HepG2 (cell line): ENCODE results near the gene ICAM5. TPM values are rescaled to one million over a fixed set of nuclear protein-coding genes. Genes with fewer than 3 reads are reported as not detected.
A peak's percentile ranks its signal among the peaks of the same experiment; 100 is the strongest.

Experiments used
- ATAC-seq: fragments of 200-7000 bp; cut with Tn5 transposase; 3 replicates; pipeline ENCODE4 v1.9.1; 2020; ENCODE audit warnings: mild to moderate bottlenecking, moderate library complexity
- BruUV-seq: library from RNA; stranded (reverse); fragments of 400-500 nt; replicated peaks from 2 replicates; lab custom pipeline; 2021; lab: Mats Ljungman, UMichigan
- CTCF ChIA-PET: fragments of 300-600 bp; formaldehyde crosslinking; extraction: SDS; loops from one replicate; lab custom pipeline; 2021; ENCODE audit warnings: low total read pairs, inconsistent platforms, low intra/inter-chr PET ratio; lab: Yijun Ruan, JAX
- POLR2A ChIA-PET: fragments of 350-600 bp; sonication (Branson Sonifier 250); formaldehyde crosslinking; loops from one replicate; lab custom pipeline; 2020; ENCODE audit warnings: antibody characterized with exemption, inconsistent platforms; lab: Yijun Ruan, JAX
- DNase-seq: peaks from one replicate; pipeline ENCODE4 v3.0.0-alpha.2; 2015; ENCODE audit warnings: low spot score
- FAIRE-seq: peaks from 3 replicates; lab custom pipeline; 2011; peaks lifted over from hg19 to GRCh38; lab: Jason Lieb, UNC
- H2AFZ ChIP-seq: one replicate; pipeline ENCODE4 v1.6.1; 2011; ENCODE audit warnings: low read length, inconsistent platforms
- H3K27ac ChIP-seq: fragments of 300-600 bp; 3 replicates; pipeline ENCODE4 v1.8.0; 2011; ENCODE audit warnings: mixed run types, mild to moderate bottlenecking, mixed read lengths, low read length, inconsistent platforms; ENCODE audit not compliant: insufficient read depth; ENCODE audit errors: extremely low read length
- H3K27me3 ChIP-seq, 2 experiments: fragments of 200-600 bp in 1 of 2; 2 replicates in 1 of 2; 3 replicates in 1 of 2; pipeline versions ENCODE4 v1.6.0 to v1.8.0; 2011; ENCODE audit warnings: low read length in 2 of 2, mild to moderate bottlenecking in 2 of 2, moderate library complexity in 2 of 2, inconsistent platforms in 1 of 2; ENCODE audit not compliant: insufficient read depth in 2 of 2, control insufficient read depth in 1 of 2
- H3K36me3 ChIP-seq, 2 experiments: fragments of 200-600 bp in 1 of 2; replicated peaks in 1 of 2; 2 replicates in 1 of 2; 3 replicates in 1 of 2; pipeline versions ENCODE4 v1.5.1 to v1.8.0; 2011; ENCODE audit warnings: low read length in 2 of 2, inconsistent platforms in 1 of 2; ENCODE audit not compliant: insufficient read depth in 2 of 2, control insufficient read depth in 1 of 2
- H3K4me1 ChIP-seq: 2 replicates; pipeline ENCODE4 v1.5.1; 2012; ENCODE audit warnings: low read length, inconsistent platforms; ENCODE audit not compliant: insufficient read depth
- H3K4me2 ChIP-seq: 2 replicates; pipeline ENCODE4 v1.6.0; 2011; ENCODE audit warnings: low read depth, low read length, inconsistent platforms
- H3K4me3 ChIP-seq, 3 experiments: fragments of 200-600 bp in 1 of 3; sonication (generic), shearing (Covaris generic) in 1 of 3; replicated peaks in 1 of 3; 2 replicates each; pipeline ENCODE4 v1.5.1; 2011 to 2016; ENCODE audit warnings: low read length in 3 of 3, inconsistent platforms in 2 of 3, low read depth in 2 of 3, mild to moderate bottlenecking in 2 of 3, control low read depth in 1 of 3, mixed read lengths in 1 of 3; ENCODE audit not compliant: insufficient read depth in 1 of 3
- H3K79me2 ChIP-seq: one replicate; pipeline ENCODE4 v1.6.1; 2011; ENCODE audit warnings: low read length, inconsistent platforms; ENCODE audit not compliant: insufficient read depth
- H3K9ac ChIP-seq: 2 replicates; pipeline ENCODE4 v1.6.0; 2011; ENCODE audit warnings: mild to moderate bottlenecking, low read depth, low read length, inconsistent platforms; ENCODE audit not compliant: insufficient read depth
- H3K9me3 ChIP-seq: 2 replicates; pipeline ENCODE4 v1.5.1; 2012; ENCODE audit warnings: mild to moderate bottlenecking, low read length
- H4K20me1 ChIP-seq: 2 replicates; pipeline ENCODE4 v1.6.0; 2011; ENCODE audit warnings: inconsistent platforms, mild to moderate bottlenecking, low read length, moderate library complexity; ENCODE audit not compliant: insufficient read depth
- ARID5B ChIP-seq: IDR thresholded peaks from 2 replicates; pipeline ENCODE4 v1.4.0; 2020; ENCODE audit warnings: mild to moderate bottlenecking, missing genetic modification reagents
- GABPA ChIP-seq, 2 experiments: IDR thresholded peaks; 2 replicates each; pipeline ENCODE4 v1.6.1; 2011 to 2016; ENCODE audit warnings: low read depth in 2 of 2, low read length in 1 of 2, missing biosample characterization in 1 of 2, missing genetic modification characterization in 1 of 2
- HMG20B ChIP-seq: conservative IDR thresholded peaks from 2 replicates; pipeline ENCODE4 v1.6.1; 2016; ENCODE audit warnings: missing genetic modification reagents, missing compliant biosample characterization
- MAFG ChIP-seq: sonication (generic); formaldehyde crosslinking; IDR thresholded peaks from 2 replicates; pipeline ENCODE4 v1.5.1; 2020; ENCODE audit warnings: mild to moderate bottlenecking, missing genetic modification reagents
- MTA1 ChIP-seq: sonication (generic); formaldehyde crosslinking; IDR thresholded peaks from 2 replicates; pipeline ENCODE4 v1.4.0; 2020; ENCODE audit warnings: missing genetic modification reagents, mild to moderate bottlenecking, borderline replicate concordance
- NR2F1 ChIP-seq, 2 experiments: fragments of 450-650 bp in 1 of 2; formaldehyde crosslinking in 1 of 2; IDR thresholded peaks; 2 replicates each; pipeline versions ENCODE4 v1.5.0 to v1.6.1; 2016 to 2020; ENCODE audit warnings: mild to moderate bottlenecking in 1 of 2, missing compliant biosample characterization in 1 of 2, missing genetic modification reagents in 1 of 2, moderate library complexity in 1 of 2
- ZBTB3 ChIP-seq: sonication (generic); formaldehyde crosslinking; IDR thresholded peaks from 2 replicates; pipeline ENCODE4 v1.4.0; 2020; ENCODE audit warnings: low read depth, mild to moderate bottlenecking, moderate library complexity, missing genetic modification reagents, borderline replicate concordance
- ZBTB49 ChIP-seq: sonication (generic); formaldehyde crosslinking; IDR thresholded peaks from 2 replicates; pipeline ENCODE4 v1.4.0; 2020; ENCODE audit warnings: missing genetic modification reagents, borderline replicate concordance
- ZNF124 ChIP-seq: sonication (generic); formaldehyde crosslinking; IDR thresholded peaks from 2 replicates; pipeline ENCODE4 v1.4.0; 2020; ENCODE audit warnings: missing genetic modification reagents
- WGBS: methylation state at CpG from one replicate; pipeline ENCODE4 v1.1.6; 2017; ENCODE audit warnings: low lambda C conversion rate; 5-methylcytosine and 5-hydroxymethylcytosine counted together
- in situ Hi-C: cut with HindIII; loops from 2 replicates; pipeline ENCODE4 v1.10.0; 2017; ENCODE audit warnings: low pct_unique_long_range_greater_than_20kb; ENCODE audit not compliant: extremely low pct_ligation_motif_present
- intact Hi-C: fragments of 100-400 bp; cut with micrococcal nuclease; formaldehyde crosslinking; loops from one replicate; pipeline ENCODE4 v1.10.0; 2022; ENCODE audit not compliant: unreplicated experiment
- polyA plus RNA-seq, 8 experiments: library from polyadenylated mRNA; depleted of rRNA in 3 of 8; stranded (reverse) in 7 of 8; unstranded in 1 of 8; fragments of >200 nt; fragmentation: Illumina TruSeq in 4 of 8; extraction: Trizol in 4 of 8; gene quantifications; 2 replicates each; pipeline versions ENCODE4 v1.2.1 to v1.2.3, GENCODE V29; 2011 to 2016; ENCODE audit warnings: low read depth in 4 of 8, missing spikeins in 1 of 8, mixed read lengths in 1 of 8; ENCODE audit not compliant: insufficient read depth in 1 of 8
- total RNA-seq, 5 experiments: library from RNA; depleted of rRNA; stranded (reverse); fragments of >200 nt; fragmentation: Illumina TruSeq; extraction: Trizol; gene quantifications; 2 replicates each; pipeline ENCODE4 v1.2.3, GENCODE V29; 2016; ENCODE audit warnings: low read depth in 1 of 5

ICAM5 gene
- total and polyA plus RNA-seq, 2 of the 13 experiments (the other 11 are each of a cell fraction or from before 2014, with no cell fraction given) = 0.46 to 1.6 TPM

- 0 out of 2 replicates have a peak, but pooled peaks have one; percentile 15 for TF ChIP-seq ARID5B
- TF ChIP-seq HMG20B (CRISPR knock-in tag) = no peak
- peak; percentile 38 to 39; a peak in 1 of 4 replicates for TF ChIP-seq NR2F1 (CRISPR knock-in tag; IDR thresholded peaks at IDR 0.05)
These were observed 53.7 kb downstream of the ICAM5 start (continued) for GRCh38 chr19:10343495-10343894.

- Histone ChIP-seq H3K36me3 (no peaks in the 10 kb centered on the region), H3K79me2 (no peaks in the 10 kb centered on the region), H3K27me3 (peaks cover 0 to 1% of the 10 kb centered on the region in 2 experiments; a peak in 2 of 5 replicates), H3K4me3 (no peak overlapping the region), H3K9ac (no peak overlapping the region), H3K9me3 (no peaks in the 10 kb centered on the region), H3K4me1 (peaks cover 32% of the 10 kb centered on the region), H2AFZ (no peak overlapping the region), H3K4me2 (no peak overlapping the region), H4K20me1 (no peaks in the 10 kb centered on the region), H3K27ac (no peak overlapping the region)
- ChIA-PET CTCF (no interaction called here), POLR2A (interaction anchor here (2.4 to 6.5 kb wide), 2 partner anchors 10 to 36 kb away, joined by 6 to 38 read pairs; partner anchors contain the start of genes RAVER1 and TYK2)
- BruUV-seq = no TSS peak
- 91% methylated on average over 10 of the region's 10 CpGs for WGBS
- ATAC-seq (no peak), FAIRE-seq (no peak), DNase-seq (no peak)
- intact Hi-C loops (no loop called here), in situ Hi-C loops (no loop called here)
- TF ChIP-seq MTA1 (no peak), ZBTB49 (CRISPR knock-in tag) (no peak), ZBTB3 (CRISPR knock-in tag) (no peak), ZNF124 (CRISPR knock-in tag) (no peak), MAFG (no peak), GABPA (IDR thresholded peaks at IDR 0.05; ENCODE audit: low read depth, low read length) (no peak), GABPA (CRISPR knock-in tag; IDR thresholded peaks at IDR 0.05; ENCODE audit: low read depth) (no peak)
These were observed 55.0 kb downstream of the ICAM5 start for GRCh38 chr19:10344780-10345179.
